ENCODE measurements around the gene MAST1.

Gene MAST1

DNA sequence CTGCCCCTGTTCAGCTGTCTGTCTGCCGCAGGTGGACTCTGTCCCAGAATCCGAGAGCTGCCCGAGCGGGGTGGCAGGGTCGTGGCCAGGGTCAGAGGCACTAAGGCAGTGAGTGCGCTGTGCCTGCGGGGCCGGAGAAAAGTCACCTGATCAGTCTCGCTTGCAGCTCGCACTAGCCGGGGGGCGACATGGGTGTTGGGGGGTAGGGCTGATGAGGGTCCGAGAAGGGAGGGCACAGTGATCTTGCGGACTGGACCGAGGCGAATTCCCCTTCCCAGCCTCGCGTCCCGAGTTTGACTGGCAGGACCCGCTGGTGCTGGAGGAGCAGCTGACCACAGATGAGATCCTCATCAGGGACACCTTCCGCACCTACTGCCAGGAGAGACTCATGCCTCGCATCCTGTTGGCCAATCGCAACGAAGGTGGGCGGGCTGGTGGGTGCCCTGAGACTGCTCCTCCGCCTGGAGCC, 53.3 kb downstream of the MAST1 start:
- peak overlapping the region; percentile 33; the same call in 1 of the 2 replicates for H2AFZ ChIP-seq (ENCODE audit: low read length)
- peak overlapping the region; percentile 81 for H3K9ac ChIP-seq (ENCODE audit: low read length)
- no peaks in the 10 kb centered on the region for H3K9me2 ChIP-seq (replicated peaks; ENCODE audit: insufficient read depth, low read length)
- no peaks in the 10 kb centered on the region for H3K9me3 ChIP-seq (replicated peaks; ENCODE audit: insufficient read depth, low read length)
- H3K27ac ChIP-seq (ENCODE audit: low read length), result peak overlapping the region; percentile 49; the same call in 1 of the 2 replicates
- TF ChIP-seq EZH2phosphoT487 (IDR thresholded peaks at IDR 0.05; ENCODE audit: low read length), result no peak
- no peak for TF ChIP-seq EZH2 (optimal IDR thresholded peaks at IDR 0.05; ENCODE audit: low read depth, low read length)
- TF ChIP-seq, protein P1, sequence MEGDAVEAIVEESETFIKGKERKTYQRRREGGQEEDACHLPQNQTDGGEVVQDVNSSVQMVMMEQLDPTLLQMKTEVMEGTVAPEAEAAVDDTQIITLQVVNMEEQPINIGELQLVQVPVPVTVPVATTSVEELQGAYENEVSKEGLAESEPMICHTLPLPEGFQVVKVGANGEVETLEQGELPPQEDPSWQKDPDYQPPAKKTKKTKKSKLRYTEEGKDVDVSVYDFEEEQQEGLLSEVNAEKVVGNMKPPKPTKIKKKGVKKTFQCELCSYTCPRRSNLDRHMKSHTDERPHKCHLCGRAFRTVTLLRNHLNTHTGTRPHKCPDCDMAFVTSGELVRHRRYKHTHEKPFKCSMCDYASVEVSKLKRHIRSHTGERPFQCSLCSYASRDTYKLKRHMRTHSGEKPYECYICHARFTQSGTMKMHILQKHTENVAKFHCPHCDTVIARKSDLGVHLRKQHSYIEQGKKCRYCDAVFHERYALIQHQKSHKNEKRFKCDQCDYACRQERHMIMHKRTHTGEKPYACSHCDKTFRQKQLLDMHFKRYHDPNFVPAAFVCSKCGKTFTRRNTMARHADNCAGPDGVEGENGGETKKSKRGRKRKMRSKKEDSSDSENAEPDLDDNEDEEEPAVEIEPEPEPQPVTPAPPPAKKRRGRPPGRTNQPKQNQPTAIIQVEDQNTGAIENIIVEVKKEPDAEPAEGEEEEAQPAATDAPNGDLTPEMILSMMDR (IDR thresholded peaks at IDR 0.05; ENCODE audit: low read length), result no peak
- no peaks in the 10 kb centered on the region for H3F3A ChIP-seq (ENCODE audit: insufficient read depth, low read length)
- H3K79me2 ChIP-seq (ENCODE audit: low read length), result peaks cover 22% of the 10 kb centered on the region
- H4K20me1 ChIP-seq (ENCODE audit: insufficient read depth, low read length), result no peaks in the 10 kb centered on the region
- peaks cover 5% of the 10 kb centered on the region; the same call in 1 of the 2 replicates for H3K4me1 ChIP-seq (ENCODE audit: low read length)
- H3K36me3 ChIP-seq (replicated peaks; ENCODE audit: insufficient read depth, low read length), result no peaks in the 10 kb centered on the region
- no peaks in the 10 kb centered on the region for H3K27me3 ChIP-seq (replicated peaks; ENCODE audit: insufficient read depth, low read length)
- peak overlapping the region; percentile 90 for H3K4me3 ChIP-seq (ENCODE audit: low read length)
- peak overlapping the region; percentile 94 for H3K4me2 ChIP-seq (ENCODE audit: low read depth, low read length)
- peak; percentile 26 for DNase-seq

DNA sequence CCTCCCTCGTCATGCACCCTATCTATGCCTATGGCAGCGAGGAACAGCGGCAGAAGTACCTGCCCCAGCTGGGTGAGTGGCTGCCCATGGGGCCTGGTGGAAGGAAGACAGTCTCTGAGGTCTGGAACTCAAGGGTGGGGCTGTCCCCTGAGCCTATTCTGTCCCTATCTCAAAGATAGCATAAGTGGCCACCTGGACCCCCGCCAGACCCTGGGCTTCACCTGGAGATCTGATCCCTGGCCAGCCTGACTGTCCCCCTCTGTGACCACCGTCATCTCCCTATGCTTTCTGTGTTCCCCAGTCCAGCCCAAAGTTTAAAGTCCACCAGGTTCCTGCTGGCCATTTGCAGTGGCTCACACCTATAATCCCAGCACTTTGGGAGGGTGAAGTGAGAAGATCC, 55.3 kb downstream of the MAST1 start:
- Histone ChIP-seq H3K9ac (ENCODE audit: low read length) (no peak overlapping the region), H3F3A (ENCODE audit: insufficient read depth, low read length) (no peaks in the 10 kb centered on the region), H4K20me1 (ENCODE audit: insufficient read depth, low read length) (no peaks in the 10 kb centered on the region), H3K79me2 (ENCODE audit: low read length) (peaks cover 22% of the 10 kb centered on the region), H3K4me2 (ENCODE audit: low read depth, low read length) (no peak overlapping the region), H3K9me2 (replicated peaks; ENCODE audit: insufficient read depth, low read length) (no peaks in the 10 kb centered on the region), H3K27me3 (replicated peaks; ENCODE audit: insufficient read depth, low read length) (no peaks in the 10 kb centered on the region), H3K4me1 (ENCODE audit: low read length) (peaks cover 5% of the 10 kb centered on the region; the same call in 1 of the 2 replicates), H2AFZ (ENCODE audit: low read length) (no peak overlapping the region), H3K36me3 (replicated peaks; ENCODE audit: insufficient read depth, low read length) (no peaks in the 10 kb centered on the region; the same call in 1 of the 2 replicates), H3K9me3 (replicated peaks; ENCODE audit: insufficient read depth, low read length) (no peaks in the 10 kb centered on the region), H3K27ac (ENCODE audit: low read length) (no peak overlapping the region), H3K4me3 (ENCODE audit: low read length) (no peak overlapping the region)
- TF ChIP-seq EZH2phosphoT487 (IDR thresholded peaks at IDR 0.05; ENCODE audit: low read length) (no peak), EZH2 (optimal IDR thresholded peaks at IDR 0.05; ENCODE audit: low read depth, low read length) (no peak)
- TF ChIP-seq, protein P1 (IDR thresholded peaks at IDR 0.05; ENCODE audit: low read length), result no peak
- no peak for DNase-seq

DNA sequence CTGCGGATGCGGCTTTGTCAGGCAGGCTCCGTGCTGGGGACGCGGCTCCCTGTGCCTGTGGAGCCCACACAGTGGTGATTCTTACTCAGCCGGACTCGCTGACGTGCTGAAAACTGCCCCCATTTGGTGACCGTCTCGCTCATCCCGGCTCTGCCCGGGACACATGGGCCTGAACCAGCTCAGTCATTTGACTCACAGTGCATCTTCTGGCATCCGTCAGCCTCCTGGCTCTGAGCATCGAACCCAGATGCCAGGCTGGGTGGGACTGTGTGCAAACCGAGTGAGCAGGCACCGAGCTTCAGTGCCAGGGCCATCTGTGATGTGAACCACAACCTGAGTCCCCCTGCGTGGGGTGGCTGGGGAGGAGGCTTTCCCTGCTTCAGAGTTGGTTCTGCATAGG, 58.1 kb downstream of the MAST1 start:
- Histone ChIP-seq H3K9me3 (replicated peaks; ENCODE audit: insufficient read depth, low read length) (no peaks in the 10 kb centered on the region), H2AFZ (ENCODE audit: low read length) (no peak overlapping the region), H3K36me3 (replicated peaks; ENCODE audit: insufficient read depth, low read length) (no peaks in the 10 kb centered on the region; the same call in 1 of the 2 replicates), H3K27me3 (replicated peaks; ENCODE audit: insufficient read depth, low read length) (no peaks in the 10 kb centered on the region), H3K4me1 (ENCODE audit: low read length) (peaks cover 22% of the 10 kb centered on the region), H3K4me3 (ENCODE audit: low read length) (no peak overlapping the region), H3K27ac (ENCODE audit: low read length) (no peak overlapping the region), H3F3A (ENCODE audit: insufficient read depth, low read length) (peaks cover 17% of the 10 kb centered on the region), H3K9ac (ENCODE audit: low read length) (no peak overlapping the region), H3K9me2 (replicated peaks; ENCODE audit: insufficient read depth, low read length) (no peaks in the 10 kb centered on the region), H4K20me1 (ENCODE audit: insufficient read depth, low read length) (no peaks in the 10 kb centered on the region), H3K4me2 (ENCODE audit: low read depth, low read length) (no peak overlapping the region), H3K79me2 (ENCODE audit: low read length) (peaks cover 17% of the 10 kb centered on the region)
- TF ChIP-seq EZH2phosphoT487 (IDR thresholded peaks at IDR 0.05; ENCODE audit: low read length) (no peak), EZH2 (optimal IDR thresholded peaks at IDR 0.05; ENCODE audit: low read depth, low read length) (no peak)
- TF ChIP-seq, protein P1 (IDR thresholded peaks at IDR 0.05; ENCODE audit: low read length), result no peak
- DNase-seq, result no peak

All from MM.1S (cell line).